MCF 10A (cell line): ENCODE data around the gene TBC1D9. TPM values are rescaled to one million over a fixed set of nuclear protein-coding genes. Genes with fewer than 3 reads are reported as not detected.

Source experiments
- BruUV-seq: library from RNA; stranded (reverse); fragments of 400-500 nt; replicated peaks from 2 replicates; lab custom pipeline; 2021; lab: Mats Ljungman, UMichigan
- CTCF ChIA-PET: fragments of 300-600 bp; sonication (Branson Sonifier 250); formaldehyde crosslinking; extraction: SDS; loops from one replicate; lab custom pipeline; 2021; ENCODE audit warnings: antibody characterized with exemption, inconsistent platforms; lab: Yijun Ruan, JAX
- POLR2A ChIA-PET: fragments of 300-600, 350-650 bp; sonication (Branson Sonifier 250); formaldehyde crosslinking; extraction: SDS; loops from one replicate; lab custom pipeline; 2020; ENCODE audit warnings: antibody characterized with exemption, inconsistent platforms; lab: Yijun Ruan, JAX
- DNase-seq: peaks from one replicate; pipeline ENCODE4 v3.0.0-alpha.2; 2018; ENCODE audit not compliant: unreplicated experiment
- H3K27ac Mint-ChIP-seq: one replicate; pipeline ENCODE4 v1.8.0; 2022; ENCODE audit warnings: mild to moderate bottlenecking, low read depth, mixed read lengths; ENCODE audit not compliant: unreplicated experiment
- H3K27me3 Mint-ChIP-seq: one replicate; pipeline ENCODE4 v1.8.0; 2022; ENCODE audit warnings: mixed read lengths; ENCODE audit not compliant: insufficient read depth, unreplicated experiment
- H3K36me3 Mint-ChIP-seq: one replicate; pipeline ENCODE4 v1.8.0; 2022; ENCODE audit warnings: mild to moderate bottlenecking, moderate library complexity, mixed read lengths; ENCODE audit not compliant: insufficient read depth, unreplicated experiment
- H3K4me1 Mint-ChIP-seq: one replicate; pipeline ENCODE4 v1.8.0; 2022; ENCODE audit warnings: mixed read lengths; ENCODE audit not compliant: insufficient read depth, unreplicated experiment
- H3K4me3 Mint-ChIP-seq: one replicate; pipeline ENCODE4 v1.8.0; 2022; ENCODE audit warnings: mild to moderate bottlenecking, moderate library complexity, mixed read lengths; ENCODE audit not compliant: unreplicated experiment
- H3K9me3 Mint-ChIP-seq: one replicate; pipeline ENCODE4 v1.8.0; 2022; ENCODE audit warnings: mixed read lengths; ENCODE audit not compliant: unreplicated experiment
- CTCF ChIP-seq: fragments of 200-600 bp; IDR thresholded peaks from one replicate; pipeline ENCODE4 v1.8.0; 2022; ENCODE audit warnings: antibody characterized with exemption, mild to moderate bottlenecking; ENCODE audit not compliant: unreplicated experiment
- intact Hi-C: fragments of 100-400 bp; cut with micrococcal nuclease; formaldehyde crosslinking; loops from 2 replicates; pipeline ENCODE4 v1.14.1; 2022
- total RNA-seq: library from RNA; stranded (reverse); gene quantifications from 2 replicates; pipeline ENCODE4 v1.2.3, GENCODE V29; 2022

Gene TBC1D9
- total RNA-seq, 1 experiment from 2014 or later = 17.4 TPM

- BruUV-seq = no TSS peak
- Mint-ChIP-seq H3K27me3 (no peaks in the 10 kb centered on the region), H3K36me3 (peaks cover 36% of the 10 kb centered on the region), H3K4me1 (no peaks in the 10 kb centered on the region), H3K27ac (no peak overlapping the region), H3K4me3 (no peak overlapping the region), H3K9me3 (no peaks in the 10 kb centered on the region)
- no peak for DNase-seq
- ChIA-PET POLR2A (no interaction called here), CTCF (interaction anchor here (0.6 kb wide), 1 partner anchor 310 kb away, joined by 5 read pairs; no protein-coding TSS in a partner anchor)
- TF ChIP-seq CTCF = no peak
- intact Hi-C loops = no loop called here
These were observed 115.1 kb downstream of the TBC1D9 start for GRCh38 chr4:140641105-140641555.

- Mint-ChIP-seq H3K36me3 (peaks cover 36% of the 10 kb centered on the region), H3K9me3 (no peaks in the 10 kb centered on the region), H3K4me1 (peaks cover 5% of the 10 kb centered on the region), H3K4me3 (no peak overlapping the region), H3K27ac (no peak overlapping the region), H3K27me3 (no peaks in the 10 kb centered on the region)
- TF ChIP-seq CTCF = no peak
- DNase-seq = no peak
- BruUV-seq = no TSS peak
- CTCF ChIA-PET = interaction anchor here (2.3 kb wide), 1 partner anchor 210 kb away, joined by 6 read pairs; no protein-coding TSS in a partner anchor
- POLR2A ChIA-PET = no interaction called here
- intact Hi-C loops = no loop called here
These were observed 115.9 kb downstream of the TBC1D9 start for GRCh38 chr4:140640150-140640748.

DNA sequence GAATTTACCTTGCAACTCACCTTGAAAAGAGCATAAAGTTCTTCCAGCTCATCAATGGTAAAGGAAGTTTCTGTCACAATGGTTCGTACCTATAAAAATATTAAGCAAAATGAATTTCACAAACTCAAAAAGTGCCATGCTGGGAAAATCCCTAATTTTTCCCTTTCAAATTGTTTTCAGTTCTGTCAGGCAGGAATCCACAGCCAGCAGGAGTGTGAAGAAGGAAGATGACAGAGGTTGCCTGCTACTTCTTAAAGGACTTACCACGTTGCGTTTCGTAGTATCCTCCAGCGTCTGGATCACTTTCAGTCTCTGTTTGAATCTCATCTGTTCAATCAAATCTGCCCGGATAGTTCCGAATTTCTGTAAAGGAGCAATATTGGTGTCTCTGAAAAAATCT is 117.1 kb downstream of the TBC1D9 start:
- Mint-ChIP-seq H3K27me3 (no peaks in the 10 kb centered on the region), H3K4me3 (no peak overlapping the region), H3K27ac (no peak overlapping the region), H3K4me1 (peaks cover 6% of the 10 kb centered on the region), H3K36me3 (peaks cover 42% of the 10 kb centered on the region), H3K9me3 (no peaks in the 10 kb centered on the region)
- no peak for DNase-seq
- no TSS peak for BruUV-seq
- TF ChIP-seq CTCF = no peak
- POLR2A ChIA-PET = interaction anchor here (1.1 to 1.4 kb wide), 2 partner anchors 10 to 265 kb away, joined by 3 to 4 read pairs; partner anchors contain the start of gene SCOC
- CTCF ChIA-PET = interaction anchor here (1.0 to 2.3 kb wide), 3 partner anchors 45 to 279 kb away, joined by 3 to 6 read pairs (median 5); no protein-coding TSS in a partner anchor
- intact Hi-C loops = no loop called here

- CTCF ChIA-PET = interaction anchor here (0.6 to 1.2 kb wide), 3 partner anchors 8 to 1205 kb away, joined by 3 to 4 read pairs (median 3); no protein-coding TSS in a partner anchor
- TF ChIP-seq CTCF = peak; percentile 31
- no peak overlapping the region for H3K4me3 Mint-ChIP-seq
- no TSS peak for BruUV-seq
- H3K4me1 Mint-ChIP-seq = peaks cover 6% of the 10 kb centered on the region
- no peaks in the 10 kb centered on the region for H3K9me3 Mint-ChIP-seq
- H3K27ac Mint-ChIP-seq = peak overlapping the region; percentile 64
- peaks cover 45% of the 10 kb centered on the region for H3K36me3 Mint-ChIP-seq
- no peaks in the 10 kb centered on the region for H3K27me3 Mint-ChIP-seq
- POLR2A ChIA-PET = interaction anchor here (1.4 kb wide), 1 partner anchor 9 kb away, joined by 5 read pairs; no protein-coding TSS in a partner anchor
- intact Hi-C loops = no loop called here
- peak; percentile 51 for DNase-seq
These were observed 118.3 kb downstream of the TBC1D9 start for GRCh38 chr4:140637836-140638235.
